ENCODE measurements around the gene CLIC6.
A peak's percentile ranks its signal among the peaks of the same experiment; 100 is the strongest.

CLIC6 gene

GRCh38 chr21:34684174-34684876 is 15.5 kb downstream of the CLIC6 start:
- H3K27me3 ChIP-seq (replicated peaks), result peaks cover 8% of the 10 kb centered on the region
- H3K27ac ChIP-seq, result no peak overlapping the region
- H3K36me3 ChIP-seq (replicated peaks), result no peaks in the 10 kb centered on the region
- in situ Hi-C loops (cut with HindIII; ENCODE audit: low pct_ligation_motif_present, low sequenced_read_pairs), result no loop called here
- DNase-seq, result no peak
- no peak for TF ChIP-seq CTCF (IDR thresholded peaks at IDR 0.05; ENCODE audit: low read depth, low read length, missing control alignments)
- no peak overlapping the region for H3K4me3 ChIP-seq (ENCODE audit: low read depth, low read length)

- H3K27ac ChIP-seq, result no peak overlapping the region
- peaks cover 11% of the 10 kb centered on the region for H3K27me3 ChIP-seq (replicated peaks)
- DNase-seq, result no peak
- H3K4me3 ChIP-seq (ENCODE audit: low read depth, low read length), result no peak overlapping the region
- H3K36me3 ChIP-seq (replicated peaks), result no peaks in the 10 kb centered on the region
- in situ Hi-C loops (cut with HindIII; ENCODE audit: low pct_ligation_motif_present, low sequenced_read_pairs), result no loop called here
- TF ChIP-seq CTCF (IDR thresholded peaks at IDR 0.05; ENCODE audit: low read depth, low read length, missing control alignments), result no peak
These were observed 18.3 kb downstream of the CLIC6 start for GRCh38 chr21:34687065-34687464.

- no peak for TF ChIP-seq CTCF (IDR thresholded peaks at IDR 0.05; ENCODE audit: low read depth, low read length, missing control alignments)
- no peaks in the 10 kb centered on the region for H3K36me3 ChIP-seq (replicated peaks)
- in situ Hi-C loops (cut with HindIII; ENCODE audit: low pct_ligation_motif_present, low sequenced_read_pairs), result no loop called here
- no peak for DNase-seq
- H3K27ac ChIP-seq, result no peak overlapping the region
- H3K27me3 ChIP-seq (replicated peaks), result peaks cover 12% of the 10 kb centered on the region
- no peak overlapping the region for H3K4me3 ChIP-seq (ENCODE audit: low read depth, low read length)
These were observed 19.0 kb downstream of the CLIC6 start for GRCh38 chr21:34687745-34688144.

GRCh38 chr21:34688145-34688544 is 19.4 kb downstream of the CLIC6 start:
- H3K27me3 ChIP-seq (replicated peaks), result peaks cover 12% of the 10 kb centered on the region
- no peaks in the 10 kb centered on the region for H3K36me3 ChIP-seq (replicated peaks)
- TF ChIP-seq CTCF (IDR thresholded peaks at IDR 0.05; ENCODE audit: low read depth, low read length, missing control alignments), result no peak
- H3K4me3 ChIP-seq (ENCODE audit: low read depth, low read length), result no peak overlapping the region
- no peak overlapping the region for H3K27ac ChIP-seq
- DNase-seq, result peak; percentile 36
- in situ Hi-C loops (cut with HindIII; ENCODE audit: low pct_ligation_motif_present, low sequenced_read_pairs), result no loop called here

- no peak for DNase-seq
- TF ChIP-seq CTCF (IDR thresholded peaks at IDR 0.05; ENCODE audit: low read depth, low read length, missing control alignments), result no peak
- H3K36me3 ChIP-seq (replicated peaks), result no peaks in the 10 kb centered on the region
- no peak overlapping the region for H3K4me3 ChIP-seq (ENCODE audit: low read depth, low read length)
- peaks cover 12% of the 10 kb centered on the region for H3K27me3 ChIP-seq (replicated peaks)
- in situ Hi-C loops (cut with HindIII; ENCODE audit: low pct_ligation_motif_present, low sequenced_read_pairs), result no loop called here
- no peak overlapping the region for H3K27ac ChIP-seq
These were observed 19.9 kb downstream of the CLIC6 start for GRCh38 chr21:34688715-34689114.

All from brain microvascular endothelial cell (primary cell).